Spleen (tissue), 7 donors: Measurements from ENCODE around the gene PLCH2.

ENCODE experiments used
- CTCF ChIP-seq, 11 experiments: fragments of 200-600 bp in 7 of 11; fragments of 450-650 bp in 4 of 11; sonication (generic) in 4 of 11; IDR thresholded peaks in 8 of 11; conservative IDR thresholded peaks in 3 of 11; 1 replicate in 7 of 11; 2 replicates in 4 of 11; pipeline versions ENCODE4 v1.4.0 to v1.8.0; 2016 to 2021; ENCODE audit warnings: antibody characterized with exemption in 11 of 11, inconsistent platforms in 4 of 11, mild to moderate bottlenecking in 1 of 11
- POLR2AphosphoS5 ChIP-seq, 3 donors: sonication (generic); formaldehyde crosslinking; IDR thresholded peaks; one replicate each; pipeline ENCODE4 v1.5.1; 2017; ENCODE audit warnings: antibody characterized with exemption in 3 of 3
- donor health status: DM: no; HTN: no; CAD: no; lungs with moderate emphysema.
- donor health status: DM: no; HTN: no; CAD: no.
- donor health status: DM: no; HTN: no; CAD: no.

- no peak for TF ChIP-seq POLR2AphosphoS5 (IDR thresholded peaks at IDR 0.05)
- TF ChIP-seq CTCF (IDR thresholded peaks at IDR 0.05 in 8 of 11, conservative IDR thresholded peaks at IDR 0.05 in 3 of 11): no peak
These were observed 21.9 kb upstream of the PLCH2 start for GRCh38 chr1:2454227-2454626.
